ENCODE measurements around the gene YBEY. TPM values are rescaled to one million over a fixed set of nuclear protein-coding genes. Genes with fewer than 3 reads are reported as not detected.

Gene YBEY
- total and polyA plus RNA-seq, 2 donors (not counting 3 experiments of a cell fraction or from before 2014, with no cell fraction given), result 6.1 to 15.3 TPM

- FAIRE-seq (no peak), DNase-seq (ENCODE audit: low read depth, low spot score) (no peak)
- H3K27ac ChIP-seq (ENCODE audit: insufficient read depth, low read depth, low read length), result no peak overlapping the region
- H3K79me2 ChIP-seq (ENCODE audit: control insufficient read depth, insufficient read depth, low read length), result no peaks in the 10 kb centered on the region
- H3K27me3 ChIP-seq (ENCODE audit: control insufficient read depth in 2 of 2, insufficient read depth in 2 of 2, low read length in 2 of 2), result no peaks in the 10 kb centered on the region
- no peak overlapping the region for H3K4me2 ChIP-seq (ENCODE audit: insufficient read depth, low read length)
- no peaks in the 10 kb centered on the region for H3K4me1 ChIP-seq (ENCODE audit: control insufficient read depth, extremely low read depth, insufficient read depth, low read length)
- BruUV-seq (replicated peaks), result no TSS peak
- H3K9ac ChIP-seq (replicated peaks; ENCODE audit: extremely low read depth, insufficient read depth, low read length), result no peak overlapping the region
- no peak overlapping the region for H2AFZ ChIP-seq (ENCODE audit: low read depth, low read length)
- TF ChIP-seq EZH2 (IDR thresholded peaks at IDR 0.05; ENCODE audit: borderline replicate concordance, low read depth, low read length, severe bottlenecking) (no peak), GATA2 (IDR thresholded peaks at IDR 0.05; ENCODE audit: insufficient read depth, insufficient read length, low read depth, low read length) (no peak), FOS (IDR thresholded peaks at IDR 0.05; ENCODE audit: borderline replicate concordance, insufficient read depth, low read length) (no peak), CTCF (IDR thresholded peaks at IDR 0.05; ENCODE audit: extremely low read depth in 1 of 2, insufficient read depth in 1 of 2, low read depth in 1 of 2, low read length in 2 of 2) (no peak), POLR2A (IDR thresholded peaks at IDR 0.05; ENCODE audit: low read depth, low read length) (no peak), JUN (IDR thresholded peaks at IDR 0.05; ENCODE audit: borderline replicate concordance, insufficient read depth, insufficient read length, low read depth) (no peak), POLR2AphosphoS5 (IDR thresholded peaks at IDR 0.05; ENCODE audit: insufficient read depth, low read depth, low read length) (no peak), MYC (IDR thresholded peaks at IDR 0.05; ENCODE audit: low read depth, low read length) (no peak)
- TF ChIP-seq, protein P1, sequence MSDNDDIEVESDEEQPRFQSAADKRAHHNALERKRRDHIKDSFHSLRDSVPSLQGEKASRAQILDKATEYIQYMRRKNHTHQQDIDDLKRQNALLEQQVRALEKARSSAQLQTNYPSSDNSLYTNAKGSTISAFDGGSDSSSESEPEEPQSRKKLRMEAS (IDR thresholded peaks at IDR 0.05; ENCODE audit: insufficient read depth, insufficient read length), result no peak
- H3K9me3 ChIP-seq (replicated peaks; ENCODE audit: control insufficient read depth, insufficient read depth, low read length), result no peaks in the 10 kb centered on the region
- H3K4me3 ChIP-seq (replicated peaks in 1 of 3; ENCODE audit: insufficient read depth in 1 of 3, low read depth in 1 of 3, low read length in 3 of 3), result no peak overlapping the region
- dilution Hi-C loops (cut with MboI; ENCODE audit: extremely low pct_ligation_motif_present, low sequenced_read_pairs) (no loop called here), intact Hi-C loops (cut with micrococcal nuclease) (no loop called here)
- no peaks in the 10 kb centered on the region for H4K20me1 ChIP-seq (replicated peaks; ENCODE audit: control insufficient read depth, extremely low read depth, insufficient read depth, low read length)
- ChIA-PET POLR2A (no interaction called here), CTCF (no interaction called here)
- no peaks in the 10 kb centered on the region for H3K9me1 ChIP-seq (replicated peaks; ENCODE audit: control insufficient read depth, extremely low read depth, insufficient read depth, low read length)
- peaks cover 25 to 47% of the 10 kb centered on the region in 2 experiments for H3K36me3 ChIP-seq (ENCODE audit: control insufficient read depth in 2 of 2, extremely low read depth in 1 of 2, insufficient read depth in 2 of 2, low read length in 2 of 2)
Observed at GRCh38 chr21:46255166-46255565, 31.0 kb upstream of the YBEY start.
